ENCODE measurements around the gene ARHGAP33. TPM values are rescaled to one million over a fixed set of nuclear protein-coding genes. Genes with fewer than 3 reads are reported as not detected.

Gene ARHGAP33
- total RNA-seq, 1 experiment from 2014 or later, result 39.6 TPM

DNA sequence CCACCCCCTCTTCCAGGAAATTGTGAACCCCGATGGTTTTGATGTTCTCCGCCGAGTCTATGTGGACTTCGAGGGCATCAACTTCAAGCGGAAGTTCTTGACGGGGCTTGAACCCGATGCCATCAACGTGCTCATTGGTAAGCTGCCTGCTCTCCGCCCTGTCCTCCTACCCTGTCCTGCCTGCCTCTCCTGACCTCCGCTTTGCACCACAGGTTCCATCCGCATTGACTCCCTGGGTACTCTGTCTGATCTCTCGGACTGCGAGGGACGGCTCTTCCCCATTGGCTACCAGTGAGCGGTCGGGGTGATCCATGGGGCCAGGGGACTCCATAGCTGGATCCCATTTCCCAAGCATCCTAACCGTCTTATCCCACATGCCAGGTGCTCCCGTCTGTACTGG, 45.0 kb upstream of the ARHGAP33 start:
- BruUV-seq (replicated peaks), result no TSS peak
- Histone ChIP-seq H3K27ac (ENCODE audit: low read depth, low read length, poor library complexity, severe bottlenecking) (no peak overlapping the region), H3K4me3 (ENCODE audit: low read depth, low read length, poor library complexity, severe bottlenecking) (no peak overlapping the region), H3K27me3 (replicated peaks; ENCODE audit: insufficient read depth, low read depth, low read length, poor library complexity) (no peaks in the 10 kb centered on the region), H3K9me3 (ENCODE audit: low read depth, low read length, poor library complexity, severe bottlenecking) (no peaks in the 10 kb centered on the region), H3K4me1 (ENCODE audit: insufficient read depth, low read length, poor library complexity, severe bottlenecking) (no peaks in the 10 kb centered on the region), H3K36me3 (ENCODE audit: insufficient read depth, low read length, poor library complexity, severe bottlenecking) (peaks cover 92% of the 10 kb centered on the region)
- no peak for DNase-seq (ENCODE audit: low spot score)
- intact Hi-C loops (cut with micrococcal nuclease; ENCODE audit: unreplicated experiment), result no loop called here
- CTCF ChIA-PET, result no interaction called here
- POLR2A ChIA-PET (ENCODE audit: low non-redundant PET), result interaction anchor here (0.6 kb wide), 1 partner anchor 15 kb away, joined by 3 read pairs; the partner anchor contains the start of genes PSENEN and U2AF1L4
- no peak for TF ChIP-seq EZH2 (IDR thresholded peaks at IDR 0.05; ENCODE audit: borderline replicate concordance, low read depth, low read length, poor library complexity, severe bottlenecking)
- TF ChIP-seq, protein P1, sequence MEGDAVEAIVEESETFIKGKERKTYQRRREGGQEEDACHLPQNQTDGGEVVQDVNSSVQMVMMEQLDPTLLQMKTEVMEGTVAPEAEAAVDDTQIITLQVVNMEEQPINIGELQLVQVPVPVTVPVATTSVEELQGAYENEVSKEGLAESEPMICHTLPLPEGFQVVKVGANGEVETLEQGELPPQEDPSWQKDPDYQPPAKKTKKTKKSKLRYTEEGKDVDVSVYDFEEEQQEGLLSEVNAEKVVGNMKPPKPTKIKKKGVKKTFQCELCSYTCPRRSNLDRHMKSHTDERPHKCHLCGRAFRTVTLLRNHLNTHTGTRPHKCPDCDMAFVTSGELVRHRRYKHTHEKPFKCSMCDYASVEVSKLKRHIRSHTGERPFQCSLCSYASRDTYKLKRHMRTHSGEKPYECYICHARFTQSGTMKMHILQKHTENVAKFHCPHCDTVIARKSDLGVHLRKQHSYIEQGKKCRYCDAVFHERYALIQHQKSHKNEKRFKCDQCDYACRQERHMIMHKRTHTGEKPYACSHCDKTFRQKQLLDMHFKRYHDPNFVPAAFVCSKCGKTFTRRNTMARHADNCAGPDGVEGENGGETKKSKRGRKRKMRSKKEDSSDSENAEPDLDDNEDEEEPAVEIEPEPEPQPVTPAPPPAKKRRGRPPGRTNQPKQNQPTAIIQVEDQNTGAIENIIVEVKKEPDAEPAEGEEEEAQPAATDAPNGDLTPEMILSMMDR (conservative IDR thresholded peaks at IDR 0.05; ENCODE audit: low read depth, low read length), result no peak

DNA sequence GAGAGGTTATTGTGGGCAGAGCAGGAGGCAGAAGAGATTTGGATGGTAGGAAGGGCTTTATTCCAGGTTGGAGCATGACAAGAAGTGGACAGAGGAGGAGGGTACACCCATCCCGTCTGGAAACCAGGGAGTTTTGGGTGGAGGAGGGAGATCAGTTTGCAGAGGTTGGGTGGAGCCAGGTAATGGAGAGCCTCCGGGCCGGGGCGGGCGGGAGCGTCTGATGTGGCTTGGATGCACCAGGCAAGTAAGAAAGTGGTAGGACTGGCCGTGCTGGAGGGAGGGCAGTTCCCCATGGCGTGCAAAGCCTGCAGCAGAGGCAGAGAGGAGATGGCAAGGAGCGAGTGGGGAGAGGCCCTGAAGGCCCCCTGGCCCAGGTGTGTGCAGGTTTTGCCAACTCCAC, 44.0 kb upstream of the ARHGAP33 start:
- TF ChIP-seq EZH2 (IDR thresholded peaks at IDR 0.05; ENCODE audit: borderline replicate concordance, low read depth, low read length, poor library complexity, severe bottlenecking), result no peak
- TF ChIP-seq, protein P1 (conservative IDR thresholded peaks at IDR 0.05; ENCODE audit: low read depth, low read length), result no peak
- Histone ChIP-seq H3K27me3 (replicated peaks; ENCODE audit: insufficient read depth, low read depth, low read length, poor library complexity) (no peaks in the 10 kb centered on the region), H3K36me3 (ENCODE audit: insufficient read depth, low read length, poor library complexity, severe bottlenecking) (peaks cover 82% of the 10 kb centered on the region), H3K27ac (ENCODE audit: low read depth, low read length, poor library complexity, severe bottlenecking) (no peak overlapping the region), H3K4me1 (ENCODE audit: insufficient read depth, low read length, poor library complexity, severe bottlenecking) (no peaks in the 10 kb centered on the region), H3K9me3 (ENCODE audit: low read depth, low read length, poor library complexity, severe bottlenecking) (no peaks in the 10 kb centered on the region), H3K4me3 (ENCODE audit: low read depth, low read length, poor library complexity, severe bottlenecking) (no peak overlapping the region)
- no peak for DNase-seq (ENCODE audit: low spot score)
- CTCF ChIA-PET, result no interaction called here
- no TSS peak for BruUV-seq (replicated peaks)
- intact Hi-C loops (cut with micrococcal nuclease; ENCODE audit: unreplicated experiment), result no loop called here
- POLR2A ChIA-PET (ENCODE audit: low non-redundant PET), result no interaction called here

DNA sequence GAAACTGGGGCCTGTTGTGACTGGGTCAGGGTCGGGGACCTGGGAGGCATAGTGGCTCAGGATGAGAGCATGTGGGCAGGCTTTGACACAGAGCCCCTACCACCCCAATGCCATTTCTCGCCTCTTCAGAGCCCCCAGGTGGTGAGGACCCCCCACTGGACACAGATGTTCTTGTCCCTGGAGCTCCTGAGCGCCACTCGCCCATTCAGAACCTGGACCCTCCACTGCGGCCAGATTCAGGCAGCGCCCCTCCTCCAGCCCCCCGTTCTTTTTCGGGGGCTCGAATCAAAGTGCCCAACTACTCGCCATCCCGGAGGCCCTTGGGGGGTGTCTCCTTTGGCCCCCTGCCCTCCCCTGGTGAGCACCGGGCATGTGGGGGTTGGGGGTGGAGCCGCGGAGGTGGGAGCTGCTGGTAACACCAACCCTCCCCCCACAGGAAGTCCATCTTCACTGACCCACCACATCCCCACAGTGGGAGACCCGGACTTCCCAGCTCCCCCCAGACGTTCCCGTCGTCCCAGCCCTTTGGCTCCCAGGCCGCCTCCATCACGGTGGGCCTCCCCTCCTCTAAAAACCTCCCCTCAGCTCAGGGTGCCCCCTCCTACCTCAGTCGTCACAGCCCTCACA, 43.5 kb upstream of the ARHGAP33 start:
- DNase-seq (ENCODE audit: low spot score), result no peak
- Histone ChIP-seq H3K4me1 (ENCODE audit: insufficient read depth, low read length, poor library complexity, severe bottlenecking) (no peaks in the 10 kb centered on the region), H3K27ac (ENCODE audit: low read depth, low read length, poor library complexity, severe bottlenecking) (no peak overlapping the region), H3K9me3 (ENCODE audit: low read depth, low read length, poor library complexity, severe bottlenecking) (no peaks in the 10 kb centered on the region), H3K4me3 (ENCODE audit: low read depth, low read length, poor library complexity, severe bottlenecking) (no peak overlapping the region), H3K27me3 (replicated peaks; ENCODE audit: insufficient read depth, low read depth, low read length, poor library complexity) (no peaks in the 10 kb centered on the region), H3K36me3 (ENCODE audit: insufficient read depth, low read length, poor library complexity, severe bottlenecking) (peaks cover 82% of the 10 kb centered on the region)
- CTCF ChIA-PET, result no interaction called here
- POLR2A ChIA-PET (ENCODE audit: low non-redundant PET), result no interaction called here
- no TSS peak for BruUV-seq (replicated peaks)
- intact Hi-C loops (cut with micrococcal nuclease; ENCODE audit: unreplicated experiment), result no loop called here
- no peak for TF ChIP-seq EZH2 (IDR thresholded peaks at IDR 0.05; ENCODE audit: borderline replicate concordance, low read depth, low read length, poor library complexity, severe bottlenecking)
- TF ChIP-seq, protein P1 (conservative IDR thresholded peaks at IDR 0.05; ENCODE audit: low read depth, low read length), result no peak

All from A673 (cell line).